HG03457 (cell line): ENCODE results near the gene WDR86.

Experiments used
- ATAC-seq: cut with Tn5 transposase; IDR thresholded peaks from one replicate; pipeline ENCODE4 v1.9.1; 2021; ENCODE audit warnings: moderate number of reproducible peaks; ENCODE audit not compliant: unreplicated experiment

WDR86 gene

GRCh38 chr7:151392002-151392401 is 17.8 kb downstream of the WDR86 start:
- ATAC-seq = no peak

GRCh38 chr7:151391358-151391730 is 18.5 kb downstream of the WDR86 start:
- no peak for ATAC-seq

DNA sequence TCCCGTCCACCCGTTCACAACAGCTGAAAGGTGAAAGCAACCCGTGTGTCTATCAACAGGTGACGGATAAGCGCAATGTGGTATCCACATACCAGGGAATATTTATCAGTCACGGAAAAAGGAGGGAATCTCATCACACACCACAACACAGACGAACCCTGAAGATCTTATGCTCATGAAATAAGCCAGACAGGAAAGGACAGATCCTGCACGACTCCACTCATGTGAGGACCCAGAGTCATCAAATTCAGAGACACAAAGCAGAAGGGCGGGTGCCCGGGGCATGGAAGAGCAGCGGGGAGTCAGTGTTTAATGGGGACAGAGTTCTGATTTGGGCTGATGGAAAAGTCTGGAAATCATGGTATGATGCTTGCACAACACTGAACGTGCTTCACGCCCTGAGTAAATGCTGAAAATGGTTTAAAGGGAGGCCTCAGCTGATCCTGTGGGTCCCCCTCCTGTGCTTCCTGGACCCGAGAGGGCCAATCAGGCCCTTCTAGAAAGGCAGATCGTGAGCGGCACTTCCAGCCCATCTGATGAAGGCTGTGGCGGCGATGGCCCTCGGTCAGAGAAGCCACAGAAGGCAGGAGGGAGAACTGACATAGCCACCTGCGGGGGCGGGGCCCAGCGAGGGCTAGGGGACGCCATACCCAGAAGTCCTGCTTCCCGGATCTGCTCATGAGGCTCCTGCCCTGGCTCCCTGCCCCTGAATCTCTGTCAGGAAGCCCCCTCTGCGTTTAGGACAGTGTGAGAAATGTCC is 19.1 kb downstream of the WDR86 start:
- ATAC-seq = no peak

- no peak for ATAC-seq
These were observed 19.9 kb downstream of the WDR86 start for GRCh38 chr7:151389768-151390597.

GRCh38 chr7:151389096-151389767 is 20.6 kb downstream of the WDR86 start:
- no peak for ATAC-seq

GRCh38 chr7:151388430-151388829 is 21.4 kb downstream of the WDR86 start:
- ATAC-seq = no peak

DNA sequence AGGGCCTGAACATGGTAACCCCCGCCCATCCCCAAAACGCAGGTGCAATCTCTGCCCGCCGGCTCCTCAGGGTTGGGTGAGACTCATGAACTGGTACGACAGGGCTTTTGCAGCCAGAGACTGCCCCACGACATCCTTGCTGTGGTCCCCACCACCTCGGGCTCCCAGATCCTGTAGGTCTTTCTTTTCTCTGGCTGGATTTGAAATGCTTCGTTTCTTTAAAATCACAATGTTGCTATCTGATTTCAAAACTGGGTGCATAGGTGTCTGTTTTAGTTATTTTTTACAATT is 21.9 kb downstream of the WDR86 start:
- no peak for ATAC-seq

DNA sequence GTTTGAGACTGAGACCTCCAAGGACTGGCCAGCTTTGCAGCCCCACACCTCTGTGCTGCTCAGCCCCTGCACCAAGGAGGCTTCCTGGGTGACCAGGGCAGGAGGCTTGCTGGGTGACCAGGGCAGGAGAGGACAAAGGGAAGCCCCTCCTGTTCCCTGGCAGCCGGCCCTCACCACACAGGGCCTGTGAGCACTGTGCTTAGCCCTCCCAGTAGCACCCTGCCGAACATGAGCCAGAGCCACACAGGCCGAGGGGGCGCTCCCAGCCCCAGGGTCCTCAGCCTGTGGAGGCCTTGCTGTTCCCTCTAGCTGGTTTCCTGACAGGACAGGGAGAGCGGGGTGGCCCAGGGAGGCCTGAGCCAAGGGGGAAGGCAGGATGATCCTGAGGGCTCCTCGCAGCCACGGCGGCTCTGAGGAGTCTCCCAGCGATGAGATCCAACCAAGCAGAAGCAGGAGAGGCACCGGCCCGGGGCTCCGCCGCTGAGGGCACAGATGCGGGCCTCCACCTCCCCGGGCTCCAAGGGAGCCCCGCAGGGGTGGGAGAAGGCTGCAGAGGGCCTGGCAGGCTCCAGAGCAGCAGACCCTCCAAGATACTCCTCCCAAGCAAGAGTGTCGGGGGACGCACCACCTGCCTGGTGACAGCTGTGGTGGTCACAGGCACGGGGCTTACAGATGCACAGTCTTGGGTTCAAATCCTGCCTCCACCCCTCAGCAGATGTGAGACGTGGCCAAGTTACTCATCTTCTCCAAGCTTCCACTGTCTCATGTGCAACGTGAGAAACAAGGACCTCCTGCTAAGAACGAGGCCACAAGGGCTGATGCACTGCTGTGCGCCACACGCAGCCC is 22.5 kb downstream of the WDR86 start:
- ATAC-seq = no peak

DNA sequence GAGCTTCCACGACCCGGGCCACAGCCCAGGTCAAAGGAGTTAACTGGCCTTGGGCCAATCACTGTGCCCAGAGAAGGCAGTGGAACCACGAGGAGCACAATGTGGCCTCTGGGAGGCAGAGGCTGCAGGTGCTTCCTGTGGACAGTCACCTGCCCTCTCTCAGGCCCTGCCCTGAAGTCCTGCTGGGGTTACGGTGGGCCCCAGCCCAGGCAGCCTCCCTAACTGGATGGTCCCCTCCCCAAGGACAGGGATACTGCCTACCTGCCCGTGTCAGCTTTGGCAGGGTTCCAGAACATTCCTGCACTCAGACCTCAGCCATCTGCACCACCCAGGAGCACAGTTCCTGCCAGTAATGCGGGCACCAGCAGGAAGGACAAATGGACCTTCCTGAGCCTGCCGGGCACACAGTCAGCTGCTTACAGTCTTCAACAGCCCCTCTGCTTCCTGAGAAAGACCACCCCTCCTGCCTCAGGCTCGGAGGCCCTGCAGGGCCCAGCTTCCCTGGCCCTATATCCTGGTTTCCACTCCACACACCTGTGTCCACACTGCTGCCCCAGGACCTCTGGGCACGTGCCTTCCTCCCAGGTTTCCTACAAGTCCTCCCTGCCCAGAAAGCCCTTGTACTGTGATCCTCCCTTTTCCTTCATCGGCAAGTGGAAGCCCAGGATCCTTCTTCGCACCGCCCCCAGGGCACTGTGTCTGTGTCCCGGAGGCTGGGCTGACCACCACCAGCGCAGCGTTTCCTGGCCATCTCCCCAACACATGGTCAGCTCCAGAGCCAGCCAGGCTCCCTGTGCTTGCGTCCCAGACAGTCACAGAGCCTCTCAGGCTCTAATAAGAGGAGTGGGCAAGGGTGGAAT is 23.3 kb downstream of the WDR86 start:
- ATAC-seq = no peak

DNA sequence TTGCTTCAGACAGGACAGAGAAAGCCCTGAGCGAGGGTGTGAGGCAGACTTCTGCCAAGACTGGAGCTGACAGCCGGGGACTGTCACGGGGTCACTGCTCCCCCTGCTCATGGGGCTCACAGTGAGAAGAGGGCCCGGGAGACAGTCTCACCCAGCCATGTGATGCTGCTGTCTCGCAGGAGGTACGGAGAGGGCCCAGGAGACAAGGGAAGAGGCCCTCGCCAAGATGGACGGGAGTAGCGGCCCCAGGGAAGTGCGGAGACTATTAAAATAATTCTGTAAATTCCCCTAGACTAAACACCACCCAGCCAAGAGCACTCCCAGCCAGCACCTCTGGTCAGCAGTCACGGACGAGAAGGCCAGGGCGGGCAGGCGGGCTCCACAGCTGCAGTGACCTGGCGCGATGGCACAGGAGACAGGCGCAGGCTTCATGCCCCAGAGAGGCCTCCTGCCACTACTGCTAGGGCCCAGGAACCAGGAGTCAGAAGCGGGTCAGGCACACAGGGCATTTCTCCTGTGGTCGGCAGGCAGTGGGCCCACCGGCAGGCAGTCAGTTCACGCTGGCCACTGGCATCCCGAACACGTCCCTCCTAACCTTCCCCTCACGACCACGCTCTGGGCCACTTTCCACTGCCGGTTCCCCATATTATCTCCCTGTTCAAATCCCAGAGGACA is 24.1 kb downstream of the WDR86 start:
- ATAC-seq = no peak

DNA sequence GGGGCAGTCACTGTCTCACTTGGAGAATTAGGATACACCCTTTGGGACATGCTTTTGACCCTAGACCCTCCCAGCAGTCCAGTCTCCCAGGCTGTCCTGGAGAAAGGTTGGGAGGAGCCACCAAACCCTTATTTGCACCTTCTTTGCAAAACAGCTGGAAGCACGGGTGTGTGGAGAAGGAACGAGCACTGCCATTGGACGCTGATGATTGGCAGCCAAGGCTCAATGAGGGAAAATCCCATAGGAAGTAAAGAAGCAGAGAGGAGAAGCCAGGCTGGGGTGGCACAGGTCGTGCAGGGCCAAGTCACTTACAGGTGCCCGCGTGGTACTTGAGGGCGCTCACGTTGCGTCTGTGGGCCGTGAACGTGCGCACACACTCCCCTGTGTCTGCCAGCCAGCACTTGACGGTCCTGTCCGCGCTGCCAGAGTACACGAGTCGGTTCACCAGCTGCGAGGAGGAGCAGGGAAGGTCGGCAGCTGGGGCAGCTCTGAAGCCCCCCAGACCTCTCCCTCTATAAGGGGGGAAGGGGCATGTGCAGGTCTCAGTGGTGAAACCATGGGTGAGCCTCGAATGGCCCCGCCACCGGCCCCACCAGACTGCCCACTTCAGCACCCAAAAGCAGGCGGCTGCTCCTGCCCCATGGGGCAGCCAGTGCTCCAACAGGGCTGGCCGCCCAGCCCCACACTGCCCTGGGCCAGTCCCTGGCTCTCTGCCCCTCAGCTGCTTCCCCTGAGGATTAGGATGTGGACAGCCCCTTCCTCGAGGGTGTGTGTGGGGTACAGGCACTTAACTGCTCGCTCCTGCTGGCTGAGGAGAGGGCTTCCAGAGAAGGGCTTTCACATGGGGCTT is 24.8 kb downstream of the WDR86 start:
- no peak for ATAC-seq

GRCh38 chr7:151384352-151384697 is 25.5 kb downstream of the WDR86 start:
- ATAC-seq = no peak

DNA sequence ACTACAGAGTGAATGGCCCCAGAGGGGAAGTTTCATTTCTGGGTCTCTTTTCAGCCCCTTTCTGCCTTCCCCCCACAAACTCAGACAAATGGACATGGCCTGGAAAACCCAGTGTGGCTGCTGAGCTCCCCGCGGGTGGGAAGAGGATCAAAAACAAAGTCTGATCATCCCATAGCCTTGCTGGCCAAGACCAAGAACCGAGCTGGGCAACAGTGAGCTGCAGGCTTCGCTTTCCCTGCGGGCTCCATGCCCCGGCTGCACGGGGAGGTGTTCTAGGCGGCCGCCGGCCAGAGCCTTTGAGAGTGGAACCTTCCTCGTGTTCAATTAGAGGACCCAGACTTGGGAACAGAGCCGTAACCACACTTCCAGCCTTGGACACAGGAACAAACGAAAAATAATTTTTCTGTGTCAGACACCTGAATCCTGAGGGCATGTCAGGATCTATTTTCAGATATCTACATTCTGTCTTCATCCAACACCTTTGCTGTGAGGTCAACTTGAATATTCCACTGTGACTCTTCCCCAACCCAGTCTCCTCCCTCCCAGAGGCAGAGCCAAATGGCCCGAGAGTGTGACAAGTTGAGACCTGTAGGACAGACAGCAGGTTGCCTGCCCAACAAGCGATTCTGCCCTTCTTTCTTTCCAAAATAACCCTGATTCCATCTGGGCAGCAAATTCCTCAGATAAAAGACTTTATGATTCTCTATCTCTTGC is 26.0 kb downstream of the WDR86 start:
- no peak for ATAC-seq

DNA sequence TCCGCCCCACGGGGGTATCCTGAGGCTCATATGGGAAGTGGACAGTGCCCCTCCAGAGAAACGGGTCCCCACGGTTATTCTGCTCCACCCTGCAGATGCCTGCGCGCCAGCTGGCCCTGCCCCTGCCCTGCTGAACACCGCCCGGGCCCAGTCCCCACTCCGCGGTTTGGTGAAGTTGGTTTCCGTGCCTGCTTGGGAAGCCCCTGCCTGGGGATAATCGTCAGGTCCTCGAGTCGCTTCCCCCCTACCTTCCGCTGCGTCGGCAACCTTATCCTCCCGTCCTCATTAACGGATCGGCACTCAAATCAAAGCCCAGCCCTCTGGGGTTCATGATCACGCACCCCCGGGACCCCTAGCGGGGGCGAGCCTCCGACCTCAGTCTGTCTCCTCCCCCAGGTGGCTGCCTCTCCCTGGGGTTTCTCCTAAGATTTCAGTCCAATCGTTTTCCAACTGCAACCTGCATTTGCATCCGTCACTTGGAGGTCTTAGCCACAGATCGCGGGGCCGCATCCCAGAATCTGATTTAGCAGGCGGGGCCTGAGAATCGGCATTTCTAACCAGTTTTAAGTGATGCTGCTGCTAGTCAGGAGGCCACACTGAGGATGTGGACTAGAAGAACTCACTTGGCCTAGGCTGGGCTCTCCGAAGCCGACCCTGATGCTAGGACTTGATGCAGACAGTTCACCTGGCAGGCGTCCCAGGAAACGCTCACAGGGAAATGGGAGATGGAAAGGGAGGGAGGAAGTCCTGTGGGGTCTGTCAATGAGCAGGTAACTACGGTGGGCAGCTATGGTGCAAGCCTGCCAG is 27.6 kb downstream of the WDR86 start:
- no peak for ATAC-seq

- no peak for ATAC-seq
These were observed 28.3 kb downstream of the WDR86 start for GRCh38 chr7:151381348-151382078.

GRCh38 chr7:151381098-151381347 is 28.8 kb downstream of the WDR86 start:
- ATAC-seq = no peak
